SIG-M5 treated with dmso at 0.1 percent for 504 hours (cell line): Measurements from ENCODE around the gene C11orf71.

Source experiments
- DNase-seq: peaks from one replicate; lab custom pipeline; 2025; ENCODE audit not compliant: unreplicated experiment; lab: John Stamatoyannopoulos, UW

The C11orf71 gene

DNA sequence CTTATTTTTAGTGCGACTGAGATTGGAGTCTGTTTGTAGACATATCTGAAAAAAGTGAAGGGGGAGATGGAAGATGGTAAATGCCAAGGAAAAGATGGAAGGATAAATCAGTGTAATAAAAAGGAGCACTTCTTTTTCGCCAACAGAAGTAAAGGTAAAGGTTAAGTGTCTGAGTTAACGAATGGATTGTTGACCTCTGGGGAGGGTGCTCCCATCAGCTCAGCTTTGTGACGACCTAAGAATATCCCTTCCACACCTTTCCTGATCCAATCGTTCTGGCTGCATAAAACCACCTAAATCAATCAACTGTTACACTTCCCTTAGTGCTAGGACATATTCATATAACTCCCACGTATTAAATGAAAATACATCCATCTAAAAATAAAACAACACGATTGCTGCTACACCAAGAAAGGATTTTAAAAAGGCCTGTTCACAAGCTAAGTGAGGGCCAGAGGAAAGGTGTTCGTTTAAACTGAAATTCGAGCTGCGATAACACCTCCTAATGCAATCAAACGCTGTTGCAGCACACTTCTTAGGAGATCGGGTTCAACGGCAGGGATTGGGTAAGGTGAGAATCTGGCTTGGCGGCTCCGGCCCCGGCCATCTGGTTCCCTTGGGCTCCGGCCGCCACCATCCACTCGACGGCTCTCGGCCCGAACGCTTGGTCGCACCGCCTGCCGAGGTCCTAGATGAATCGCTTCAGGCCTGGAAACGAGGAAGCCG is 658 bp downstream of the C11orf71 start:
- no peak for DNase-seq

DNA sequence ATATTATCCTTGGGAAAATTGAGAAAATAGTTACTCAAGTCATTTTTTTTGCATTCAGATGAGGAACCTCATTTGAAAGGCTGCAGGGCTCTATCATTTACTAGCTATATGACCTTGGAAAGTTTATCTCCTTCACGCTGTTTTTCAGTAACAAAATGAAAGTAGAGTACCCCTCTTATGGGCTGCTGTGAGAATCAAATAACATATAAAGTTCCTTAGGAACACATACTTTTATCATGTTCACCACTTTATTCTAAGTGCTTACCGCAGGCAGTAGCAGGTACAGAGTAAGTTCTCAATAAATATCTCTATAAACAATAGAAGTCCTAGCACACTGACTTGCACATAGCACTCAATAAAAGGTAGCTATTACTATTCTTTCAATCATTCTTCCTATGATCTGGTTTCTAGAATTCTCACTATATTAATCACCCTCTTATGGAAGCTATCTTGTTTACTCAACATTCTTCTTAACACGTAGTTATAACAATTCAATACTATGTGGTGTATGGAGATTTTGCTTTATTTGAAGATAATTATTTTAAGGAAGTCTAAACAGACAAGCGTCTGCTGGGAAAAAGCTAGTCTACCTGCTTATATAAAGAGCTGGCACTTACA is 1.9 kb downstream of the C11orf71 start:
- DNase-seq, result no peak

DNA sequence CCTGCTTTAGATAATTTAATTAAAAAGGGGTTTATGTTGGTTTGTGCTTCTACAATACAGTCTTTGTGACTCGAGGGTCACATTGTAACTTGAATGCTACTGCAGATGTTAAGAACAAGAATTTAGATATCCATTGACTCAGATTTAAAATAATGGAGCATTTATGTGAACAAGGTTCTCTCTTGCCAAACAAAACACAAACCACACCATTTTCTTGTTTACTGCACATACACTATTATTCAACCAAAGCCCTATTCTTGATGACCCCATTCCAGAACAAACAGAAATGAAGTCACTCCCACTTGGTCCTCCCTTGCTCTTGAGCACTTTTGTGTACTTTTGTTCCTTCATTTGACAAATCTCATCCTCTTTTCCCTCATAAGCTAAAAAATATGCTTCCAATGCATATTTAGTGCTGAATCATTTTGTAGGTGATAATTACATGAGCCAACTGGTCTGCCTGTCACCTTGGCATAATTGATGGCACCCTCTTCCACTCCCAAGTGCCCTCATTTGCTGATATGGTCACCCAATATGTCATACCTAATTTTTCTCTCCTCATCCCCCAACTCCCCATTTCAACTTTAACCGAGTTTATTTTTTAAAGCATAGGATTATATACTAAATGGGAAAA is 2.8 kb downstream of the C11orf71 start:
- DNase-seq, result no peak

DNA sequence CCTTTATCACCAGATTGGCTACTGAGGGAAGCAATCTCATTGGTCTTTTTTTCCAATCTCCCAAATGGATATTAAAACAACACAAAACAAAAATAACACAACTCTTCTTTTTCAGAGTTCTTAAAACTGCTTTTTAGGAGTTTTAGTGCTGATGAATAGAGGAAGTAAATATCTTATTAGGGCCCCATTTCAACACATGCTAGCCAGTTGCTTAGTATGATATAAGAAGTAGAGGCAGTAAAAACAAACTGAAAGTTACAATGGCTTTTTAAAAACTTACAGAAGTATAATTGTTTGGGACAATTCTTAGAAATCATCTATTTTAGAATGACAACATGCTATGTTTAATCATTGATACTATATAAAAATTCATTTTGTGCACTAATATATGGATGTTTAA is 3.4 kb downstream of the C11orf71 start:
- DNase-seq, result no peak

DNA sequence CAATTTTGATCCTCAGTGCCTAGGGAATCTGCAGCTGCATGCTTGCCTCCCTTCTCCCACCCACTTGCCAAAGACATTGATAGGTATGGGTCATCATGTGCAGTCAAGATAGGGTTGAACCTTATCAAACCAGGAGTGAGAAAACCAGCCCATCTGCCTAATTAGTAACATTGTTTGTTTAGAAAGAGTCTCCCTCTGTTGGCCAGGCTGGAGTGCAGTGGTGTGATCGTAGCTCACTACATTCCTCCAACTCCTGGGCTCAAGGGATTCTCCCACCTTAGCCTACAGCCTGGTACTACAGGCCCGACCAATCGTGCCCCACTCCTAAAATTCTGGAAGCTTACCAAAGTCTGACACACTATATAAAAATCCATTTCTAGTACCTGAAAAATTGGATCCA is 4.6 kb downstream of the C11orf71 start:
- DNase-seq, result no peak

DNA sequence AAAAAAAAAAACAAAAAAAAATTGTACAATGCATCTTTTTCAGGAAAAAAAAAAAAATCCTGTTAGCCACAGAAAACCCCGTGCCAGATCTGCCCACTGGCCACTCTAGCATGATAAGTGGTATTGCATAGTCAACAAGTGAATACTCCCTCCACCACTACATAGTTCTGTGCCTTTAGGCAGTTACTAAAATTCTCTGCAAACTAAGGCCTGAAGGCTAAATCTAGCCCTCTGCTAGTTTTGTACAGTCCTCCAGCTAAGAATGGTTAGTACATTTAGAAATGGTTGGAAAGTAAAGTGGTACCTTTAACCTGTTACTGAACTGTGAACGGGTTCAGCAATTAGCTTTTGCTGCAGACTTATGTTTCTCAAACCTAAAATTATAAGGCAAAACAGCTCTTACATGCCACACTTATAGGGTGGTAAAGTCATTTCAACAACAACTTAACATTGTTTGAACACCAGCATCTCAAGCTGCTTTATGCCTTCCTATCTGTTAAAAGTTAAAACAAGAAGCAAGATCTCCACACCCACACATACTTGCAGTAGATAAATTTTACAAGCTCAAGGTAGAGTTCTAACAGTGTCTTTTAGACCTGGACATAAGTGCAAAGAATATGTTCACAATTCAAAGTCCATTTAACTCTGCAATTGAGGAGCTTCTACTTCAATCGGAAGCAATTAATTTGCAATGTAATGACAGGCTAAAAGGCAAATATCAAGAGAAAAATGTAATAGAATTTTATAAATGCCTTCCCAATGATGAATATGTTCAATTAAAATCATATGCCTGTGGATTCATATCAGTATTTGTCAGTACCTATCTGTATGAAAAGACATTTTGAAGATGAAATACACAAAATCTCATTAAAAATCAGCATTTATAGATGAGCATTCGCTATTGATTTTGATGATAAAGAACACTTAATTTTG is 7.3 kb downstream of the C11orf71 start:
- no peak for DNase-seq

DNA sequence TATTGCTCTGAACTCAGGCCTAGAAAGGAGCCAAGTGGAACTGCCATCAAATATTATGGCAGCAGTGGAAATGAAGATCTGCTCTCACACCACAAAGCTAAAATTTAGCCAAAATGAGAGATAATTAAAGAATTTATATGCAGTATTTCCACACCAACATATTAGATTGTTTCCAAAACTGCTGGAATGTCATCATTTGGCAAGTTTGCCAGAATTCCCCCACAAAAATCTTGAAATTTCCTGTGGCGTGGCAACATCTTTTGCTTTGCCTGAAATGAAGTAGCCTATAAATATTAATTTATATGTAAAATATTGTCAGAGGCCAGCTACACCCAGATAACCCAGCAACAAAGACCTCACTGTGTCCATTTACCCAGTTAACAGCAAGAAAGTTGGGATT is 13.8 kb downstream of the C11orf71 start:
- no peak for DNase-seq

DNA sequence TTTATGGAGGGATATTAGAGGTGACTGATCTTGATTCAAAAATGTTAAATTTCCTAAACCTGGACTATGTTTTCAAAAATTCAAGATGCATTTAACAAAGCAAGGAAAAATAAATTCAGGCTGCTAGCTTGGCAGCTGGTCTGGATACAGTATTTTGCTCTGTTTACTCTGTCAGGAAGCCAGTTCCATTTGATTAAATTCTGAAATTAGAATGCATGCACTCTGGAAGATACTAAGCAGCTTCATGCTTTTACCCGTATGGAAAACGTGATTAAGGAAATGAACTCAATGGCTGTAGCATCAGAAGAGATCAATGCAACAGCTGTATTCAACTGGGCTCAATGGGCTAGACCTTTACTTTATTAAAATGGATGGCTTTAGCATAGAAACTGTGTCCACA is 14.2 kb downstream of the C11orf71 start:
- DNase-seq, result no peak

DNA sequence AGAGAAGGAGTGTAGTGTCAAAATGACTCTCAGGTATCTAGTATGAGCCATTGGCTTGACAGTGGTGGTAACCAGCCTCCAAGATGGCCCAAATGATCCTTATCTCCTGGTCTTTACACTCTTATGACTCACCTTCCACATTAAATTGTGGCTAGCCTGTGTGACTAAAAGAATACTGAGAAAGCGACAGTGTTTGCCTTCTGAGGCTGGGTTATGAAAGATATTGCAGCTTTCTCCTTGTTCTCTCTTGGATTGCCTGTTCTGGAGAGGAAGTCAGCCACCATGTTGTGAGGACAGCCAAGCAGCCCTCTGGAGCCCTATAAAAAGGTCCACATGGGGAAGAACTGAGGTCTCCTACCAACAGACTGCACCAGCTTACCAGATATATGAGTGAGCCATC is 15.8 kb downstream of the C11orf71 start:
- DNase-seq, result no peak

DNA sequence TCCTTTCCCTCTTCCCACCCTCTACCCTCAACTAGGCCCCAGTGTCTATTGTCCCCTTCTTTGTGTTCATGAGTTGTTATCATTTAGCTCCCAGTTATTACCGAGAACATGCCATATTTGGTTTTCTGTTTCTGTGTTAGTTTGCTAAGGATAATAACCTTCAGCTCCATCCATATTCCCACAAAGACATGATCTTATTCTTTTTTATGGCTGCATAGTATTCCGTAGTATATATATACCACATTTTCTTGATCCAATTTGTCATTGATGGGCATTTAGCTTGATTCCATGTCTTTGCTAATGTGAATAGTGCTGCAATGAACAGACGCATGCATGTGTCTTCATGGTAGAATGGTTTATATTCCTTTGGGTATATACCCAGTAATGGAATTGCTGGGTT is 17.8 kb downstream of the C11orf71 start:
- DNase-seq, result no peak

DNA sequence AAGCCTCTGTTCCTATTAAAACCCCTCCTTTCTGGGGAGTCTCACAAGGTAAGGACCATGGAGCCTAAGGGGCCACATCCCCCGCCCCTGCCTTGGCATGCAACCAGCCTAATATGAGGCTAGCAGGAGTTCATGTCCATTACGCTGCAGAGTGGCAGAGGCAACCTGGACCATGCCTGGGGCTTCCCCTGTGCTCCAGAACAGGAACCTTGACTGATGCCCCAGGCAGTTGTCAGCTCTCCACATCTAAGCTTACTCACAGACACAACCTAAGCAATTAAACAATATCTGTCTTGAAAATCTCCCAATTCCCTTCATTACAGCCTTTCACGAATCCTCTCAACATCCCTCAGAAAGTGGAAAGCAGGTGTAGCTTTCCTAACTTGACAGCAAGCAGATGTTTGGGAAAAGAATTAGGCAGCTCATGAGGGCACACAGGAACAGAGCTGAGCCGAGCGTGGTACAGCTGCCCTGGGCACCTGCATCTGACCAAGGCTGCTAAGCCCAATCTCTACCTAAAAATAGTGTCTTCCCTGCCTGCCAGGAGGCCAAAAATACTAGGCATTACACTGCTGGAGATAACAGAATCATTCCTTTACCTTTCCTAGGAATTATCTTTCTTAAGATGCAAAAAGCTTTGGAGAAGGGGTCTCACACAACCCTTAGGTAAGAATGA is 20.8 kb downstream of the C11orf71 start:
- DNase-seq, result no peak

DNA sequence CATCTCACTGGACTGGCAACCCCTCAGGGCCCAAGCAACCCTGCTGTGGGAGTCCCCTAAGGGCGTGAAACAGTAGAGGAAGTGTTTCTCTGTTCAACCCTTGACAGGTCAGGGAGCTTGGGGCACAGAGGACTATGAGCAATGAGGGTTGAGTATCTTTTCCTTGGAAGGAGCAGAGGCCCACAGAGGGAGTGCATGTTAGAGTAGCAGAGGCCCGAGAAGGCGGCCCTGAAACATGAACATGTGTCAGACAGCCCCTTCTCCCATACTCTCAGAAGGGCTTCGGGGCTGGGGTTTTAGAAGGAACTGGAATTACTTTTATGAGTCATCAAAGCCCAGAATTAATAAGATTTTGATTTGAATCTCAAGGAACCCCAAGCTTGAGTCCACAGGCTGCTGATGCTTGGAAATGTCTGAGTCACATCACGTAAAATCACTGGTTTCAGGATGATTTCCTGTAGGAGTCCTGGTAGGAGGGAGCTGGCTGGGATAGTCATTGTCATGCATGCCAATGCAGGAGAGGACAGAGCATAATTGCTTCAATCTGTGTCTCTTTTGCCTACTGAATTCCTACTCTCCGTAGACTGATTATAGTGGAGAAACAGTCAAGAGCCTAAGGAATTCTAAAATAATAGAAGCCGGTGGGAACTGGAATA is 22.6 kb downstream of the C11orf71 start:
- no peak for DNase-seq

DNA sequence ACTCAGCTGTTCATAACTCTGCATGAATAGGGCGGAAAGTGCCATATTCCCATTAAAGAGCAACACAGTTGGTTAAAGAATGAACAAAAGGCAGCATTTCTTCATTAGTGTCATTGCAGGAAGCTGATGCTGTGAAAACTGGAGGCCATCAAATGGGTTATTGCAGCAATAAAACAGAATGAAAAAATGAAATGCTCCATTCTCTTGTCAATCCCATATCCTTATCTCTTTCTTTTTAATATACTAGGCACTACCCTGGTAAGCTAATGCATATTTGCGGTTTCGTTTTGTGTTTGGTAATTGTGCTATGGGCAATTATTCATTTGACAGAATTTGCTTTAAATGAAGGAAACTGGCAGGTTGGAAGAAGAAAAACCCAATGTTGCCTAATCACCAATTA is 25.3 kb downstream of the C11orf71 start:
- DNase-seq, result no peak

DNA sequence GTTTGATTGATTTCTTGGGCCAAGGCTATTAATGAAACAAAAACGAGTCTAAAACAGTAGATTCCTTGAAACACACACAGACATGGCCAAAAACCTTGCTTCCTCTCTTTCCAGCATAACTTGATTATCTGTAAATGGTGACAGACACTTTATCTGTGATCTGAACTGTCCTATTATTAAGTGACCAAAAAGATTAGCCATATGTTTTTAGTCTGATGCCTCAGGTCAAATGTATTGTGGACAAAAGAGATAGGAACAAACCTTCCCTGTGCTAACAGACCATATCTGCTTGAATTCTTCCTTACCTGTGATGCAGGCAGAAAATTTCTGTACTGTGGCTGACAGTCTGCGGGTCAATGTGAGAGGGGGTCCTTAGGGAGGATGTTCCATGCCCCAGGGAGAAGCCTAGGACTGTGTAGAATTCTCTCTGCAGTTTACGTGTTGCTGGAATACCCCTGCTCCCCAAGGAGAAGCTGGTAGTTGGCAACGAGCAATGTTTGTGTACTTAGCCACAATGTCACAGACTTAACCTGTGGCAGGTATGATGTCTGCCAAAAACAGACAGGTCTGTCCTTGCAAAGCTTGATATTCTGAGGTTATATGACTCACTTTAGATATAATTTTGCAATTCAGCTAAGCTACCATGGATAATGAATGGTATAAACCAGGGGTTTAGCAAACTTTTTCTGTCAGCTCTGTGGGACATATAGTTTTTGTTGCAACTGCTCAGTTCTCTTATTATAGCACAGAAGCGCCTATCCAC is 31.2 kb downstream of the C11orf71 start:
- no peak for DNase-seq

DNA sequence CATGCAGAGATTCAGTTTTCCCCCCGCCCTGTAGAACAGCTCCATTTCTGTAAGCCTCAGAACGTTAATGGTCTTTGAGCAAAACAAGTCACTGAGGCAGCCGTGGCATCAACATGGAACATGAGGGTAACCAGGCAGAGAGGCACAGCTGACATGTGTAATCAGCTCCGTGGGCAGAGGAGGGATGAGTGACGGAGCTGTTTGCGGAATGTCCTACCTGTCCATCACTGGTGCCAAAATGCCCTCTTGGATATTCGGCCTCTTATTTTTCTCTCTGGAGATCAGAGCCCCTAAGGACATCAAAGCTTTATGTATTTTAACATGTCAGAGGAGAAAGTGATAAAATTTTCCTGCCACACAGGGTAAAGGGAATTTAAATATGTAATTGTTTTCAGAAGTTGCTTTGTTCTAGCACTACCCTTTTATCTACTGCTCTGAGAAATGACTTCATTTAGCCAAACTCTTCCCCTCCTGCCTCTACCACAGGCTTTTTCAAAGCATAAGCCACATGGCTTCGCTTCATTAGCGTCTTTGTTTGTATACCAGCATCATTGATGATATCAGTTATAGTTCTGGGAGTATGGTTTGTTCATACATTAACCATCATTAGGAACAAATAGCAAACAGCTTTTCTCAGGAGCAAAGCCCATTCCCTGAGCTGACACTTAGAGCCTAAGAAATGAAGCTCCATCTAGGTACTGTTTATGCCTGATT is 32.9 kb downstream of the C11orf71 start:
- no peak for DNase-seq

DNA sequence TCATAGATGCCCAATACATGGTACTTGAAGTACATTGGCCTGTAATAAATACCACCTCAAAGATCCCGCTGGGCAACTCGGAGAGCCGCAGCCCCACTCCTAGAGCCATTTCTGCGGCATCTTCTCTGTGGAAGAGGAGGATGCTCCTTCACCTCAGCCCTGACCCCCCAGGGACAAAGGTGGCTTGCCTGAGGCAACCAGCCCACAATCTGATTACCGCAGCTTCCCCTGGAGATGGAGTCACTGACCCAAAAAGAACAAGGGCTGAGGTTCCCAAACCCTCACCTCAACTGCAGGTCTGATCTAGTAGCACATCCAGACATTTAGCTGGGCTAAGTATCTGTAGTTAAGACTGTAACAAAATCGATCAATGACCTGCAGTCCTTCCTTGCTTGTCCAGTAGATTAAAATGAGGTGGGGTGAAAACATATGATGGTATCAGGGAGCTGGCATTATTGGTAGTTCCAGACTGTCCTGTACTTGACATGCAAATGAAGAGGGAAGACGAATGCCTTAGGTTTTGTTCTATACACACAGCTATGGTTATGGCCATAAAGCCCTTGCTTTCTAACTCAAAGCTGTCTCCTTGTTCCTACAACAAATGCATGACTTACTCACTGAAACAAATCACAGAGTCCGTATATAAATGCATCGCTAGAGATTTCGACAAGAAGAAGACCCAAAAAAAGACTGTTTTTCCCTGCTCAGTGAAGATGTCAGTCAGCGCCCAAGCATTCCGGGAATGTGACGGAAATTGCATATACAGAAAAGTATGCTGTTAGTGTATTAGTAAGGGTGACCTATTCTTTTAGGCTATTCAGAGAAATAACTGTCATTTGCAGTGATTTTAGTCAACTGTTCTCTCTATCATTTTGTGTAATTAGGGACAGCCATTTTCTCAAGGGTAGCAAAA is 33.7 kb downstream of the C11orf71 start:
- DNase-seq, result no peak

DNA sequence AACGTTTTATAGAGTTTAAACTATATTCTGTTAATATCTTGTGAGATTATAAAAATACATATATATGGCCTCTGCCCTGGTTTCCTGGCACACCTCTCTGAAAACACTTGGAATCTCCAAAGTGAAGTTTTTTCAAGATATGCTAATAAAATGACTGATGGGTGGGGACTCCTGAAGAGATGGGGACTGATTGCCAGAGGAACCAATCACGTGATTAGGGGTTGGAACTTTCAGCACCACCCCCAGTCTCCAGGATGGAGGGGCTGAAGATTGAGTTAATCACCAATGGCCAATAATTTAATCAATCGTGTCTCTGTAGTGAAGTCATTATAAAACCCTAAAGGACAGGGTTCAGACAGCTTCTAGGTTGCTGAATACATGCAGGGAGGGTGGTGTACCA is 37.4 kb downstream of the C11orf71 start:
- DNase-seq, result no peak

DNA sequence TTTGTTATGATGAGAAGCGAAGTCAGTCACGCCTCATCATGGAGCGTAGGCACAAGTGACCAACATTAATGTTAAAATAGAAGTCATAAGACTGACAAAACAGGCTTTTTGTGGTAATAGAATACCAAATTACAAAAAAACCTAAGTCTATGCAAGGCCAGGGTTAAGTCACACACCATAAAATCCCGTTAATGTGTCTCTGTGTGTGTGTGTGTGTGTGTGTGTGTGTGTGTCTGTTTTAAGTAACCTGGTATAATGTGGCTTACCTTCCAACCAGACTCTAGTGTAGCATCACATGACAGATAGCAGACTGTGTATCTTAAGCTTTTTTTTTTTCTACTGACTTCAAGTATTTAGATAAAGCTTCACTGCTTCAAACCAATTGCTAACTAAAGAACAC is 38.0 kb downstream of the C11orf71 start:
- DNase-seq, result no peak
